Adrenal gland (tissue), 19 donors: ENCODE results near the gene DYSF. TPM values are rescaled to one million over a fixed set of nuclear protein-coding genes. Genes with fewer than 3 reads are reported as not detected.
"Not testable (repeated sequence)": the region's sequence is repeated elsewhere in the genome, so short reads cannot be mapped to it uniquely, and the experiment has no call there.

Experiments used
- DNase-seq, 7 donors: peaks; one replicate each; pipeline ENCODE4 v3.0.0-alpha.2; 2019 to 2020
- H3K27ac ChIP-seq, 5 donors: fragments of 200-600 bp; sonication (generic) in 4 of 5; 1 replicate in 3 of 5; 2 replicates in 2 of 5; pipeline versions ENCODE4 v1.5.1 to v1.8.0; 2016 to 2020; ENCODE audit warnings: mild to moderate bottlenecking in 1 of 5
- H3K27me3 ChIP-seq: fragments of 200-600 bp; 2 replicates; pipeline ENCODE4 v1.8.0; 2021
- H3K36me3 ChIP-seq, 2 donors: fragments of 200-600 bp; replicated peaks in 1 of 2; 1 replicate in 1 of 2; 2 replicates in 1 of 2; pipeline versions ENCODE4 v1.5.1 to v1.8.0; 2018 to 2022
- H3K4me1 ChIP-seq, 2 donors: fragments of 200-600 bp; replicated peaks in 1 of 2; 1 replicate in 1 of 2; 2 replicates in 1 of 2; pipeline versions ENCODE4 v1.5.1 to v1.8.0; 2018 to 2021
- H3K4me3 ChIP-seq, 4 donors: fragments of 200-600 bp; sonication (generic) in 3 of 4; one replicate each; pipeline ENCODE4 v1.5.1; 2016 to 2018
- H3K9me3 ChIP-seq, 3 donors: fragments of 200-600 bp; sonication (generic) in 1 of 3; replicated peaks in 1 of 3; 1 replicate in 2 of 3; 2 replicates in 1 of 3; pipeline versions ENCODE4 v1.5.1 to v1.8.0; 2016 to 2021
- POLR2A ChIP-seq, 2 donors: fragments of 450-650 bp; IDR thresholded peaks; one replicate each; pipeline ENCODE4 v1.6.1; 2017; ENCODE audit warnings: antibody characterized with exemption in 2 of 2, mild to moderate bottlenecking in 2 of 2, moderate library complexity in 1 of 2
- WGBS, 4 donors: extraction: QIAGEN DNeasy Blood & Tissue Kit in 2 of 4; methylation state at CpG; one replicate each; pipeline versions ENCODE4 v1.1.5 to v1.1.7; 2013 to 2017; 5-methylcytosine and 5-hydroxymethylcytosine counted together
- intact Hi-C, 2 donors: fragments of 100-400 bp; cut with DNase I; formaldehyde crosslinking; loops; one replicate each; pipeline versions ENCODE4 v1.14.1 to v1.15.0; 2022 to 2023
- long read RNA-seq, 10 donors: library from polyadenylated mRNA in 3 of 10; unstranded in 2 of 10; stranded (forward) in 1 of 10; transcript quantifications; one replicate each; pipeline ENCODE4 v2.0.0 and lab custom pipeline, GENCODE V29; 2021 to 2026
- polyA plus RNA-seq, 3 donors: library from polyadenylated mRNA; stranded (reverse); fragments of 200-250 nt in 2 of 3; fragments of 350-450 nt in 1 of 3; fragmentation: Illumina TruSeq in 1 of 3; extraction: RNeasy Lipid Tissue Mini Kit (QIAGEN cat#74804) in 1 of 3; gene quantifications; one replicate each; pipeline ENCODE4 v1.2.3, GENCODE V29; 2013 to 2014
- total RNA-seq, 9 donors: library from RNA; depleted of rRNA in 4 of 9; stranded (reverse); fragments of >200 nt in 4 of 9; fragments of 120-200 nt in 1 of 9; fragmentation: NEBNext Ultra II Directional in 1 of 9; extraction: Animal tissue kit (Norgen Biotek cat#: 25700) in 1 of 9; gene quantifications; one replicate each; pipeline versions ENCODE4 v1.1.0 to v1.2.4, GENCODE V29; 2013 to 2023
- TF ChIP-seq, protein P1 (sequence below), 6 experiments: fragments of 450-650 bp in 4 of 6; fragments of 200-600 bp in 2 of 6; sonication (generic) in 1 of 6; IDR thresholded peaks; 1 replicate in 5 of 6; 2 replicates in 1 of 6; pipeline versions ENCODE4 v1.5.1 to v1.8.0; 2016 to 2021; ENCODE audit warnings: antibody characterized with exemption in 6 of 6, mild to moderate bottlenecking in 2 of 6, moderate library complexity in 1 of 6
- donor health status: healthy with polysubstance abuse.
- donor health status: Bipolar disorder and iron deficiency.
- donor health status: DM: yes; HTN: yes; CAD: no.
- donor health status: DM: no; HTN: no; CAD: no.
- donor health status: DM: no; HTN: no; CAD: no.
- donor health status: DM: yes; HTN: yes; CAD: no.

The DYSF gene
- total RNA-seq (10 to 100 TPM in 7 of 9 donors, 1 to 10 TPM in 2; 3.2 to 22.4 (median 19.4) TPM), polyA plus RNA-seq (10 to 100 TPM in 1 of 3 donors, 1 to 10 TPM in 2; 5.7 to 15.9 (median 6.5) TPM)
- long read RNA-seq, donor 1: 0 reads
- long read RNA-seq, donor 2: 0 reads
- long read RNA-seq, donor 3: 0 reads
- long read RNA-seq, donor 4: 0 reads
- long read RNA-seq, donor 5, full-length matches to known transcripts: 7 of 19 reads
- long read RNA-seq, donor 5, partial matches to known transcripts: 5 of 19 reads
- long read RNA-seq, donor 5, other reads (novel, unspliced or antisense): 7 of 19 reads
- long read RNA-seq, donor 6, partial matches to known transcripts: 0 of 1 reads
- long read RNA-seq, donor 6, other reads (novel, unspliced or antisense): 1 of 1 reads
- long read RNA-seq, donor 7: 0 reads
- long read RNA-seq, donor 8: 0 reads
- long read RNA-seq, donor 9: 0 reads
- long read RNA-seq, donor 10: 0 reads

DNA sequence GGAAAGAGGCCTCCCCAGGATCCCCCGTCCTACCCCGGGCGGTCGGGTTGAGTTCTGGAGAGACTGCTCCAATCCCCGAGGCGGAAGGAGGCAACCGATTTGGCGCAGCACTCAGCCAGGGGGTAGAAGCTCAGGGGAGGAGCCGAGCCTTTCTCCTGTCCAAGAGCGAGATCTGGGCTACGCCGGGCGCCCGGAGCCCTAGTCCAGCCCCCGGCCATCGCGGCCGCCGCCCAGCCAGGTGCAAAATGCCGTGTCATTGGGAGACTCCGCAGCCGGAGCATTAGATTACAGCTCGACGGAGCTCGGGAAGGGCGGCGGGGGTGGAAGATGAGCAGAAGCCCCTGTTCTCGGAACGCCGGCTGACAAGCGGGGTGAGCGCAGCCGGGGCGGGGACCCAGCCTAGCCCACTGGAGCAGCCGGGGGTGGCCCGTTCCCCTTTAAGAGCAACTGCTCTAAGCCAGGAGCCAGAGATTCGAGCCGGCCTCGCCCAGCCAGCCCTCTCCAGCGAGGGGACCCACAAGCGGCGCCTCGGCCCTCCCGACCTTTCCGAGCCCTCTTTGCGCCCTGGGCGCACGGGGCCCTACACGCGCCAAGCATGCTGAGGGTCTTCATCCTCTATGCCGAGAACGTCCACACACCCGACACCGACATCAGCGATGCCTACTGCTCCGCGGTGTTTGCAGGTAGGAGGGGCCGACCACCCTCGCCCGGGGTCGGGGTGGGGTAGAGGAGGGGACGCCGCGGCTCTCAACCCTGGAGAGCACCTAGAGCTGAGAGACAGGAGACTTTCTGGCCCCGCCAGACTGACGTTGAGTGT, at the start of gene DYSF:
Gene DYSF (plus strand): TSS at position 158 of the 817 bp plus-strand sequence.
- Histone ChIP-seq H3K27me3 (peaks cover 21% of the 10 kb centered on the region), H3K4me3 (peak within 1 kb of the TSS in 2 of 4 donors; percentile 18 to 48), H3K36me3 (no peaks in the 10 kb centered on the region), H3K9me3 (no peaks in the 10 kb centered on the region), H3K4me1 (peaks cover 14 to 21% of the 10 kb centered on the region in 2 donors), H3K27ac (no peak within 1 kb of the TSS)
- WGBS, 4 donors: 4 to 21% (median 6%) methylated on average over 9 to 66 of the region's 66 CpGs
- peak in 5 of 7 donors; percentile 35 to 50 (median 37) for DNase-seq
- intact Hi-C loops: no loop called here
- TF ChIP-seq, protein P1, sequence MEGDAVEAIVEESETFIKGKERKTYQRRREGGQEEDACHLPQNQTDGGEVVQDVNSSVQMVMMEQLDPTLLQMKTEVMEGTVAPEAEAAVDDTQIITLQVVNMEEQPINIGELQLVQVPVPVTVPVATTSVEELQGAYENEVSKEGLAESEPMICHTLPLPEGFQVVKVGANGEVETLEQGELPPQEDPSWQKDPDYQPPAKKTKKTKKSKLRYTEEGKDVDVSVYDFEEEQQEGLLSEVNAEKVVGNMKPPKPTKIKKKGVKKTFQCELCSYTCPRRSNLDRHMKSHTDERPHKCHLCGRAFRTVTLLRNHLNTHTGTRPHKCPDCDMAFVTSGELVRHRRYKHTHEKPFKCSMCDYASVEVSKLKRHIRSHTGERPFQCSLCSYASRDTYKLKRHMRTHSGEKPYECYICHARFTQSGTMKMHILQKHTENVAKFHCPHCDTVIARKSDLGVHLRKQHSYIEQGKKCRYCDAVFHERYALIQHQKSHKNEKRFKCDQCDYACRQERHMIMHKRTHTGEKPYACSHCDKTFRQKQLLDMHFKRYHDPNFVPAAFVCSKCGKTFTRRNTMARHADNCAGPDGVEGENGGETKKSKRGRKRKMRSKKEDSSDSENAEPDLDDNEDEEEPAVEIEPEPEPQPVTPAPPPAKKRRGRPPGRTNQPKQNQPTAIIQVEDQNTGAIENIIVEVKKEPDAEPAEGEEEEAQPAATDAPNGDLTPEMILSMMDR (IDR thresholded peaks at IDR 0.05): no peak
- no peak for TF ChIP-seq POLR2A (IDR thresholded peaks at IDR 0.05)

DNA sequence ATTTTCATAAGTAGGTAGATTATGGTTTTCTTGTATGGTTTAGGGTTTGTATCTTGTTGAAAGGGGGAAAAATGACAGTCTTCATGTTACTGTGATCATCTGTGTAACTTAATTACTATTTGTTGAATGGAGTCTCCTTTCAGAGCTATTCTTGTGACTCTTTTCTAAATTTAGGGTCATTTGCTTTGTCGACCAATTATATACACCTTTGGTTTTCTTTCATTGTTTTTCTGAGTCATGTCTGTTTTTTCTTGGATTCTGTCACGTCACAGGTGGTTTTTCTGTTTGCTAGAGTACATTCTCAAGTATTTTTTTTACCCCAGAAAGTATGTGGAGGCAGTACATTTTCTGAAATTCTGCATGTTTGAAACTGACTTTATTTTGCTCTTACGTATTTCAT, 43.8 kb upstream of the DYSF start:
- H3K9me3 ChIP-seq: no peaks in the 10 kb centered on the region
- H3K36me3 ChIP-seq: peaks cover 0 to 36% of the 10 kb centered on the region in 2 donors
- no peak overlapping the region for H3K27ac ChIP-seq
- H3K27me3 ChIP-seq: no peaks in the 10 kb centered on the region
- DNase-seq: no peak
- no peak overlapping the region for H3K4me3 ChIP-seq
- TF ChIP-seq, protein P1 (IDR thresholded peaks at IDR 0.05): no peak
- TF ChIP-seq POLR2A (IDR thresholded peaks at IDR 0.05): no peak
- WGBS, 4 donors: 88 to 96% (median 92%) methylated on average over 3 of the region's 3 CpGs
- no peaks in the 10 kb centered on the region for H3K4me1 ChIP-seq
- intact Hi-C loops: no loop called here

DNA sequence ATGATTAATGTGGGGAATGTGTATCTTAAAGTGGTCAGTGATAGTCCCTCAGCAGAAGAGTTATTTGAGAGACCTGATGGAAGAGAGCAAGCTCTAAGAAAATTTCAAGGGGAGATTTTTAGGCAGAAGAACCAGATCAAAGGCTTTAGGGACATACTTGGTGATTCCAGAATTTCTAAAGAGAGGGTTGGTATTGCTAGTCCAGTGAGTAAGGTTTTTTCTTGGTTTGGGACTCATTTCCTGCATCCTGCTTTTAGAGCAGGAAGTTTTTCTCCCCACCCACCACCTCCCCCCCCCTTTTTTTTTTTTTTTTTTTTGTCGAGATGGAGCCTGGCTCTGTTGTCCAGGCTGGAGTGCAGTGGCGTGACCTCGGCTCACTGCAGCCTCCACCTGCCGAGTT, 42.7 kb upstream of the DYSF start:
- Histone ChIP-seq H3K36me3 (peaks cover 0 to 25% of the 10 kb centered on the region in 2 donors), H3K27ac (no peak overlapping the region), H3K9me3 (no peaks in the 10 kb centered on the region), H3K27me3 (no peaks in the 10 kb centered on the region), H3K4me3 (no peak overlapping the region), H3K4me1 (no peaks in the 10 kb centered on the region)
- WGBS, 4 donors: 89 to 97% (median 90%) methylated on average over 4 of the region's 4 CpGs
- TF ChIP-seq POLR2A (IDR thresholded peaks at IDR 0.05): no peak
- TF ChIP-seq, protein P1 (IDR thresholded peaks at IDR 0.05): no peak
- intact Hi-C loops: no loop called here
- no peak for DNase-seq

DNA sequence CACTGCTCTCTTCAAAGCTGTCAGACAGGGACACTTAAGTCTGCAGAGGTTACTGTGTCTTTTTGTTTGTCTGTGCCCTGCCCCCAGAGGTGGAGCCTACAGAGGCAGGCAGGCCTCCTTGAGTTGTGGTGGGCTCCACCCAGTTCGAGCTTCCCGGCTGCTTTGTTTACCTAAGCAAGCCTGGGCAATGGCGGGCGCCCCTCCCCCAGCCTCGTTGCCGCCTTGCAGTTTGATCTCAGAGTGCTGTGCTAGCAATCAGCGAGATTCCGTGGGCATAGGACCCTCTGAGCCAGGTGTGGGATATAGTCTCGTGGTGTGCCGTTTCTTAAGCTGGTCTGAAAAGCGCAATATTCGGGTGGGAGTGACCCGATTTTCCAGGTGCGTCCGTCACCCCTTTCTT, 36.5 kb upstream of the DYSF start:
- peaks cover 0 to 18% of the 10 kb centered on the region in 2 donors for H3K4me1 ChIP-seq
- H3K4me3 ChIP-seq, H3K9me3 ChIP-seq, H3K27me3 ChIP-seq, H3K27ac ChIP-seq, intact Hi-C loops, H3K36me3 ChIP-seq: not testable (repeated sequence)
- DNase-seq: peak in 1 of 7 donors; percentile 14
- 19 to 31% (median 22%) methylated on average over 2 to 11 of the region's 15 CpGs; no CpG with 5 or more reads in 1 of the 4 donors for WGBS, 4 donors
